Suprapubic skin (tissue), 4 donors: Measurements from ENCODE around the gene RPS19BP1.

Experiments
- POLR2A ChIP-seq, 2 donors: fragments of 450-650 bp; IDR thresholded peaks; one replicate each; pipeline ENCODE4 v1.6.1; 2017; ENCODE audit warnings: antibody characterized with exemption in 2 of 2, mild to moderate bottlenecking in 2 of 2, moderate library complexity in 2 of 2
- POLR2AphosphoS5 ChIP-seq, 3 donors: sonication (generic); formaldehyde crosslinking; IDR thresholded peaks; one replicate each; pipeline ENCODE4 v1.6.1; 2017; ENCODE audit warnings: antibody characterized with exemption in 3 of 3

DNA sequence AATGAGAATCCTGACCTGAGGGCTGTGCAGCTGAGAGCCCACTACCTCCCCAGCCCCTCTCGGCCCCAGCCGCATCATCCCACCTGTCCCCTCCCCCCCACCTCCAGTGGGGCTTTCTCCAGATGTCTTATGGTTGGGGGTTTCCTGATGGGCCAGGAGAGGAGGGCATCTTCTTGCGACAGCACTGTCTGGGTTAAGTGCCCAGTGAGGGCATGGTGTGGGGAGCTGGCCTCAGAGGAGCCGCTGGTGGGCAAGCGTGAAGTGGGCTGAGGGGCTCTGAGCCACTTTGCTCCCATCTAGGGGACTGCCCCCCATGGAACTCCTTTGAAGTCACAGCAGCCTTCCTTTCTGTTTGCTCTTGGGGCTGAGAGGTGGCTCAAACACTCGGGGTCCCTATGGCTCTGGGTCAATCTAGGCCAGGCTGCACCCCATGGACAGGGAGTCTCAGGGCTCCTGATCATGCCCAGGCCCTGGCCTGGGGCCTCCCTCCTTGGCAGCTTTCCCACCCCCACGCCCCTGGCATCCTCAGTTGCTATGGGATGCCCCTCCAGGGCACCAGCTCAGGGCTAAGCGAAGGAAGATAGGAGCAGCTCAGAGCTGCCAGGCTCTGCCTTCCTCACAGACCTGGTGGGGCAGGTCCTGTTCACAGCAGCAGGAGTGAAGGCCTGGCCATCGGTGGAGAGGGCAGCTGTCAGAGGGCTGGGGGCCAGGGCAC is 41.4 kb downstream of the RPS19BP1 start:
- TF ChIP-seq POLR2A (IDR thresholded peaks at IDR 0.05): no peak
- no peak for TF ChIP-seq POLR2AphosphoS5 (IDR thresholded peaks at IDR 0.05)
